ENCODE data around the gene PATL2. TPM values are rescaled to one million over a fixed set of nuclear protein-coding genes. Genes with fewer than 3 reads are reported as not detected.
A peak's percentile ranks its signal among the peaks of the same experiment; 100 is the strongest.
"Not testable (repeated sequence)": the region's sequence is repeated elsewhere in the genome, so short reads cannot be mapped to it uniquely, and the experiment has no call there.

PATL2 gene
- total and polyA plus RNA-seq, 2 donors = 0.57 to 1.7 TPM

- Histone ChIP-seq H3K4me3 (ENCODE audit: low read depth, low read length) (no peak overlapping the region), H3K36me3 (ENCODE audit: insufficient read depth) (peaks cover 2% of the 10 kb centered on the region), H3K27ac (ENCODE audit: low read depth) (peak overlapping the region; percentile 93), H3K4me1 (ENCODE audit: insufficient read depth) (peaks cover 1% of the 10 kb centered on the region)
- DNase-seq (ENCODE audit: extremely low spot score) = no peak
- 86% methylated on average over 6 of the region's 6 CpGs for WGBS
Measured at GRCh38 chr15:44727485-44728231, 16.5 kb upstream of the PATL2 start.

- no peak overlapping the region for H3K4me3 ChIP-seq (ENCODE audit: low read depth, low read length)
- peaks cover 1% of the 10 kb centered on the region for H3K4me1 ChIP-seq (ENCODE audit: insufficient read depth)
- 35% methylated on average over 5 of the region's 5 CpGs for WGBS
- DNase-seq (ENCODE audit: extremely low spot score) = no peak
- no peaks in the 10 kb centered on the region for H3K36me3 ChIP-seq (ENCODE audit: insufficient read depth)
- H3K27ac ChIP-seq (ENCODE audit: low read depth) = peak overlapping the region; percentile 76
Measured at GRCh38 chr15:44726568-44727484, 15.7 kb upstream of the PATL2 start.

GRCh38 chr15:44726136-44726535 lies 15.0 kb upstream of the PATL2 start:
- Histone ChIP-seq H3K4me1 (ENCODE audit: insufficient read depth) (peaks cover 1% of the 10 kb centered on the region), H3K36me3 (ENCODE audit: insufficient read depth) (no peaks in the 10 kb centered on the region), H3K4me3 (ENCODE audit: low read depth, low read length) (no peak overlapping the region), H3K27ac (ENCODE audit: low read depth) (peak overlapping the region; percentile 70)
- DNase-seq (ENCODE audit: extremely low spot score) = no peak
- WGBS = 55% methylated on average over 7 of the region's 7 CpGs

GRCh38 chr15:44722011-44722410 lies 10.9 kb upstream of the PATL2 start:
- 86% methylated on average over 2 of the region's 2 CpGs for WGBS
- no peaks in the 10 kb centered on the region for H3K4me1 ChIP-seq (ENCODE audit: insufficient read depth)
- no peak overlapping the region for H3K4me3 ChIP-seq (ENCODE audit: low read depth, low read length)
- H3K36me3 ChIP-seq (ENCODE audit: insufficient read depth) = peaks cover 9% of the 10 kb centered on the region
- no peak overlapping the region for H3K27ac ChIP-seq (ENCODE audit: low read depth)
- DNase-seq (ENCODE audit: extremely low spot score) = no peak

GRCh38 chr15:44720460-44721176 lies 9.5 kb upstream of the PATL2 start:
- Histone ChIP-seq H3K36me3 (ENCODE audit: insufficient read depth) (peaks cover 14% of the 10 kb centered on the region), H3K4me3 (ENCODE audit: low read depth, low read length) (no peak overlapping the region), H3K4me1 (ENCODE audit: insufficient read depth) (no peaks in the 10 kb centered on the region), H3K27ac (ENCODE audit: low read depth) (no peak overlapping the region)
- 86% methylated on average over 4 of the region's 4 CpGs for WGBS
- DNase-seq (ENCODE audit: extremely low spot score) = no peak

- H3K4me1 ChIP-seq (ENCODE audit: insufficient read depth); DNase-seq (ENCODE audit: extremely low spot score); H3K4me3 ChIP-seq (ENCODE audit: low read depth, low read length); H3K27ac ChIP-seq (ENCODE audit: low read depth): not testable (repeated sequence)
- H3K36me3 ChIP-seq (ENCODE audit: insufficient read depth) = peaks cover 15% of the 10 kb centered on the region
- WGBS = 91% methylated on average over 8 of the region's 8 CpGs
Measured at GRCh38 chr15:44720000-44720435, 8.9 kb upstream of the PATL2 start.

- Histone ChIP-seq H3K27ac (ENCODE audit: low read depth) (no peak overlapping the region), H3K4me3 (ENCODE audit: low read depth, low read length) (no peak overlapping the region), H3K4me1 (ENCODE audit: insufficient read depth) (no peaks in the 10 kb centered on the region), H3K36me3 (ENCODE audit: insufficient read depth) (peaks cover 15% of the 10 kb centered on the region)
- no peak for DNase-seq (ENCODE audit: extremely low spot score)
- WGBS = 74% methylated on average over 4 of the region's 4 CpGs
Measured at GRCh38 chr15:44719293-44719999, 8.3 kb upstream of the PATL2 start.

- WGBS = 88% methylated on average over 8 of the region's 8 CpGs
- no peak for DNase-seq (ENCODE audit: extremely low spot score)
- H3K36me3 ChIP-seq (ENCODE audit: insufficient read depth) = peaks cover 15% of the 10 kb centered on the region
Measured at GRCh38 chr15:44718927-44719292, 7.8 kb upstream of the PATL2 start.

GRCh38 chr15:44718180-44718926 lies 7.2 kb upstream of the PATL2 start:
- no peak for DNase-seq (ENCODE audit: extremely low spot score)
- Histone ChIP-seq H3K4me1 (ENCODE audit: insufficient read depth) (no peaks in the 10 kb centered on the region), H3K27ac (ENCODE audit: low read depth) (no peak overlapping the region), H3K36me3 (ENCODE audit: insufficient read depth) (peaks cover 15% of the 10 kb centered on the region), H3K4me3 (ENCODE audit: low read depth, low read length) (no peak overlapping the region)
- WGBS = 62% methylated on average over 4 of the region's 4 CpGs

More at GRCh38 chr15:44718927-44719292, 7.8 kb upstream of the PATL2 start:
- H3K27ac ChIP-seq (ENCODE audit: low read depth) = no peak overlapping the region
- no peaks in the 10 kb centered on the region for H3K4me1 ChIP-seq (ENCODE audit: insufficient read depth)
- no peak overlapping the region for H3K4me3 ChIP-seq (ENCODE audit: low read depth, low read length)

- Histone ChIP-seq H3K4me3 (ENCODE audit: low read depth, low read length) (no peak overlapping the region), H3K4me1 (ENCODE audit: insufficient read depth) (no peaks in the 10 kb centered on the region), H3K36me3 (ENCODE audit: insufficient read depth) (peaks cover 15% of the 10 kb centered on the region), H3K27ac (ENCODE audit: low read depth) (no peak overlapping the region)
- no peak for DNase-seq (ENCODE audit: extremely low spot score)
- WGBS = 91% methylated on average over 2 of the region's 2 CpGs
Measured at GRCh38 chr15:44716983-44717602, 6.0 kb upstream of the PATL2 start.

- Histone ChIP-seq H3K4me1 (ENCODE audit: insufficient read depth) (no peaks in the 10 kb centered on the region), H3K4me3 (ENCODE audit: low read depth, low read length) (no peak overlapping the region), H3K36me3 (ENCODE audit: insufficient read depth) (peaks cover 15% of the 10 kb centered on the region), H3K27ac (ENCODE audit: low read depth) (no peak overlapping the region)
- DNase-seq (ENCODE audit: extremely low spot score) = no peak
- WGBS = 91% methylated on average over 2 of the region's 2 CpGs
Measured at GRCh38 chr15:44715797-44716334, 4.7 kb upstream of the PATL2 start.

All from urinary bladder (tissue), 4 donors.